GM12864 (cell line): ENCODE measurements around the gene STARD5.

Source experiments
- DNase-seq: peaks from one replicate; pipeline ENCODE4 v3.0.0-alpha.2; 2011; ENCODE audit warnings: low read depth
- H3K4me3 ChIP-seq: 2 replicates; pipeline ENCODE4 v1.5.1; 2011; ENCODE audit warnings: mild to moderate bottlenecking, low read depth, low read length, control low read depth
- CTCF ChIP-seq: IDR thresholded peaks from 2 replicates; pipeline ENCODE4 v1.5.1; 2011; ENCODE audit warnings: low read depth, mild to moderate bottlenecking, moderate library complexity, low read length, control low read depth, inconsistent platforms; ENCODE audit errors: missing control alignments

The STARD5 gene

GRCh38 chr15:81347910-81348309 is 24.0 kb upstream of the STARD5 start:
- no peak for TF ChIP-seq CTCF
- DNase-seq: no peak
- H3K4me3 ChIP-seq: no peak overlapping the region

- no peak for TF ChIP-seq CTCF
- H3K4me3 ChIP-seq: no peak overlapping the region
- no peak for DNase-seq
Observed at GRCh38 chr15:81346611-81347010, 22.7 kb upstream of the STARD5 start.

- no peak for TF ChIP-seq CTCF
- no peak overlapping the region for H3K4me3 ChIP-seq
- no peak for DNase-seq
Observed at GRCh38 chr15:81343371-81343770, 19.4 kb upstream of the STARD5 start.

GRCh38 chr15:81341351-81341750 is 17.4 kb upstream of the STARD5 start:
- DNase-seq: no peak
- no peak for TF ChIP-seq CTCF
- no peak overlapping the region for H3K4me3 ChIP-seq

GRCh38 chr15:81339851-81340250 is 15.9 kb upstream of the STARD5 start:
- no peak overlapping the region for H3K4me3 ChIP-seq
- no peak for DNase-seq
- no peak for TF ChIP-seq CTCF

GRCh38 chr15:81339321-81339720 is 15.4 kb upstream of the STARD5 start:
- no peak overlapping the region for H3K4me3 ChIP-seq
- no peak for DNase-seq
- TF ChIP-seq CTCF: no peak

GRCh38 chr15:81338170-81339007 is 14.4 kb upstream of the STARD5 start:
- no peak for TF ChIP-seq CTCF
- no peak overlapping the region for H3K4me3 ChIP-seq
- DNase-seq: no peak
